Measurements from ENCODE around the gene NCK2.

The NCK2 gene

DNA sequence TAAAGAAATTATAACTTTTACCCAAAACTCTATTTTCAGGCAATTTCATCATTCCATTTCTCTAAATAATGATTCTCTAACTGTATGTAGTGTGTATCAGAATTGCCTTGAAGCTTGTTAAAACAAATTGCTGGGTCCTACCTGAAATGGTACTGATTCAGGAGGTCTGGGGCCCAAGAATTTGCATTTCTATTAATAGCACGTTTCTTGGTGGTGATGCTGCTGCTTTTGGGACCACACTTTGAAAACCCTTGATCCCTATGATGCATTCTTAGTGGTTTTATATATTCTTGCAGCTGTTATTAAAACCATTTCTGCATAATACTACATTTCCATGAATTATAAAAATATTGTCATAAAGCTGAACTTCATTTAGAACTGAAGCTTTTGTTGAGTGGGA is 140.7 kb downstream of the NCK2 start:
- H3K9me3 ChIP-seq (ENCODE audit: low read length) = no peaks in the 10 kb centered on the region

GRCh38 chr2:105886029-105886454 is 141.3 kb downstream of the NCK2 start:
- no peaks in the 10 kb centered on the region for H3K9me3 ChIP-seq (ENCODE audit: low read length)
- H3K4me3 ChIP-seq (ENCODE audit: low read depth, low read length, poor library complexity, severe bottlenecking) = no peak overlapping the region
- H3F3A ChIP-seq (ENCODE audit: insufficient read depth, low read length) = no peaks in the 10 kb centered on the region
- H3K9me2 ChIP-seq (ENCODE audit: low read depth, low read length) = no peaks in the 10 kb centered on the region
- no peaks in the 10 kb centered on the region for H3K36me3 ChIP-seq (ENCODE audit: insufficient read depth, low read length)
- no peaks in the 10 kb centered on the region for H3K4me1 ChIP-seq (ENCODE audit: insufficient read depth, low read length, severe bottlenecking)
- H2AFZ ChIP-seq (ENCODE audit: low read length) = no peak overlapping the region
- TF ChIP-seq EZH2 (IDR thresholded peaks at IDR 0.05; ENCODE audit: borderline replicate concordance, low read length) = no peak
- TF ChIP-seq, protein P1, sequence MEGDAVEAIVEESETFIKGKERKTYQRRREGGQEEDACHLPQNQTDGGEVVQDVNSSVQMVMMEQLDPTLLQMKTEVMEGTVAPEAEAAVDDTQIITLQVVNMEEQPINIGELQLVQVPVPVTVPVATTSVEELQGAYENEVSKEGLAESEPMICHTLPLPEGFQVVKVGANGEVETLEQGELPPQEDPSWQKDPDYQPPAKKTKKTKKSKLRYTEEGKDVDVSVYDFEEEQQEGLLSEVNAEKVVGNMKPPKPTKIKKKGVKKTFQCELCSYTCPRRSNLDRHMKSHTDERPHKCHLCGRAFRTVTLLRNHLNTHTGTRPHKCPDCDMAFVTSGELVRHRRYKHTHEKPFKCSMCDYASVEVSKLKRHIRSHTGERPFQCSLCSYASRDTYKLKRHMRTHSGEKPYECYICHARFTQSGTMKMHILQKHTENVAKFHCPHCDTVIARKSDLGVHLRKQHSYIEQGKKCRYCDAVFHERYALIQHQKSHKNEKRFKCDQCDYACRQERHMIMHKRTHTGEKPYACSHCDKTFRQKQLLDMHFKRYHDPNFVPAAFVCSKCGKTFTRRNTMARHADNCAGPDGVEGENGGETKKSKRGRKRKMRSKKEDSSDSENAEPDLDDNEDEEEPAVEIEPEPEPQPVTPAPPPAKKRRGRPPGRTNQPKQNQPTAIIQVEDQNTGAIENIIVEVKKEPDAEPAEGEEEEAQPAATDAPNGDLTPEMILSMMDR (IDR thresholded peaks at IDR 0.05; ENCODE audit: low read length) = no peak
- H3K27ac ChIP-seq (ENCODE audit: low read depth, low read length, poor library complexity, severe bottlenecking) = no peak overlapping the region
- H3K4me2 ChIP-seq (ENCODE audit: low read length) = no peak overlapping the region
- no peak overlapping the region for H3K9ac ChIP-seq (ENCODE audit: low read length)
- no peaks in the 10 kb centered on the region for H3K27me3 ChIP-seq (ENCODE audit: insufficient read depth, low read length)
- H4K20me1 ChIP-seq (ENCODE audit: insufficient read depth, low read length) = no peaks in the 10 kb centered on the region
- H3K79me2 ChIP-seq (ENCODE audit: insufficient read depth, low read length) = no peaks in the 10 kb centered on the region

More for the DNA sequence above, 140.7 kb downstream of the NCK2 start:
- no peak overlapping the region for H3K9ac ChIP-seq (ENCODE audit: low read length)
- no peaks in the 10 kb centered on the region for H3K4me1 ChIP-seq (ENCODE audit: insufficient read depth, low read length, severe bottlenecking)
- TF ChIP-seq, protein P1 (IDR thresholded peaks at IDR 0.05; ENCODE audit: low read length) = no peak
- no peak for TF ChIP-seq EZH2 (IDR thresholded peaks at IDR 0.05; ENCODE audit: borderline replicate concordance, low read length)
- no peaks in the 10 kb centered on the region for H3K27me3 ChIP-seq (ENCODE audit: insufficient read depth, low read length)
- no peaks in the 10 kb centered on the region for H3K79me2 ChIP-seq (ENCODE audit: insufficient read depth, low read length)
- no peaks in the 10 kb centered on the region for H3K36me3 ChIP-seq (ENCODE audit: insufficient read depth, low read length)
- H4K20me1 ChIP-seq (ENCODE audit: insufficient read depth, low read length) = no peaks in the 10 kb centered on the region
- no peak overlapping the region for H2AFZ ChIP-seq (ENCODE audit: low read length)
- H3K9me2 ChIP-seq (ENCODE audit: low read depth, low read length) = no peaks in the 10 kb centered on the region
- no peaks in the 10 kb centered on the region for H3F3A ChIP-seq (ENCODE audit: insufficient read depth, low read length)
- H3K4me3 ChIP-seq (ENCODE audit: low read depth, low read length, poor library complexity, severe bottlenecking) = no peak overlapping the region
- no peak overlapping the region for H3K27ac ChIP-seq (ENCODE audit: low read depth, low read length, poor library complexity, severe bottlenecking)
- no peak overlapping the region for H3K4me2 ChIP-seq (ENCODE audit: low read length)

- no peak overlapping the region for H3K4me2 ChIP-seq (ENCODE audit: low read length)
Observed at GRCh38 chr2:105886687-105887086, 142.0 kb downstream of the NCK2 start.

More at GRCh38 chr2:105886687-105887086, 142.0 kb downstream of the NCK2 start:
- TF ChIP-seq EZH2 (IDR thresholded peaks at IDR 0.05; ENCODE audit: borderline replicate concordance, low read length) = no peak
- TF ChIP-seq, protein P1 (IDR thresholded peaks at IDR 0.05; ENCODE audit: low read length) = no peak
- Histone ChIP-seq H3K4me1 (ENCODE audit: insufficient read depth, low read length, severe bottlenecking) (no peaks in the 10 kb centered on the region), H2AFZ (ENCODE audit: low read length) (no peak overlapping the region), H3K36me3 (ENCODE audit: insufficient read depth, low read length) (no peaks in the 10 kb centered on the region), H3K9ac (ENCODE audit: low read length) (no peak overlapping the region), H3K4me3 (ENCODE audit: low read depth, low read length, poor library complexity, severe bottlenecking) (no peak overlapping the region), H3K27ac (ENCODE audit: low read depth, low read length, poor library complexity, severe bottlenecking) (no peak overlapping the region), H3K9me3 (ENCODE audit: low read length) (no peaks in the 10 kb centered on the region), H3K79me2 (ENCODE audit: insufficient read depth, low read length) (no peaks in the 10 kb centered on the region), H3K27me3 (ENCODE audit: insufficient read depth, low read length) (no peaks in the 10 kb centered on the region), H3K9me2 (ENCODE audit: low read depth, low read length) (no peaks in the 10 kb centered on the region), H4K20me1 (ENCODE audit: insufficient read depth, low read length) (no peaks in the 10 kb centered on the region), H3F3A (ENCODE audit: insufficient read depth, low read length) (no peaks in the 10 kb centered on the region)
